WTC11 (cell line): ENCODE data around the gene RPL37A. TPM values are rescaled to one million over a fixed set of nuclear protein-coding genes. Genes with fewer than 3 reads are reported as not detected.

Experiments
- ATAC-seq: fragments of 200-7000 bp; cut with Tn5 transposase; 2 replicates; pipeline ENCODE4 v1.10.0; 2021; ENCODE audit warnings: mild to moderate bottlenecking, moderate library complexity
- CTCF ChIA-PET: fragments of 300-600 bp; sonication (Branson Sonifier 250); formaldehyde crosslinking; loops from one replicate; lab custom pipeline; 2021; ENCODE audit warnings: antibody characterized with exemption; lab: Charles Lee
- POLR2A ChIA-PET: fragments of 350-600 bp; sonication (Branson Sonifier 250); formaldehyde crosslinking; loops from one replicate; lab custom pipeline; 2021; ENCODE audit warnings: antibody characterized with exemption; lab: Charles Lee
- DNase-seq: peaks from one replicate; pipeline ENCODE4 v3.0.0; 2021; ENCODE audit warnings: low spot score
- H3K27ac Mint-ChIP-seq: 2 replicates; pipeline ENCODE4 v1.8.0; 2021; ENCODE audit warnings: mixed read lengths
- H3K27me3 Mint-ChIP-seq: 2 replicates; pipeline ENCODE4 v1.8.0; 2021; ENCODE audit warnings: low read depth, mild to moderate bottlenecking, moderate library complexity, mixed read lengths
- H3K36me3 Mint-ChIP-seq: 2 replicates; pipeline ENCODE4 v1.8.0; 2021; ENCODE audit warnings: mixed read lengths
- H3K4me1 Mint-ChIP-seq: 2 replicates; pipeline ENCODE4 v1.8.0; 2022; ENCODE audit warnings: mixed read lengths
- H3K4me3 Mint-ChIP-seq: 2 replicates; pipeline ENCODE4 v1.8.0; 2021; ENCODE audit warnings: mild to moderate bottlenecking, moderate library complexity, mixed read lengths
- H3K9me3 Mint-ChIP-seq: 2 replicates; pipeline ENCODE4 v1.8.0; 2021; ENCODE audit warnings: mixed read lengths
- ATF1 ChIP-seq: sonication (generic); formaldehyde crosslinking; IDR thresholded peaks from 2 replicates; pipeline ENCODE4 v1.8.1; 2023; ENCODE audit warnings: mild to moderate bottlenecking, moderate library complexity, missing genetic modification reagents
- ELF4 ChIP-seq: sonication (generic); formaldehyde crosslinking; IDR thresholded peaks from 2 replicates; pipeline ENCODE4 v1.8.1; 2022; ENCODE audit warnings: low read depth, mild to moderate bottlenecking, moderate library complexity, missing genetic modification reagents
- ESRRA ChIP-seq: sonication (generic); formaldehyde crosslinking; IDR thresholded peaks from 2 replicates; pipeline ENCODE4 v1.8.1; 2022; ENCODE audit warnings: mild to moderate bottlenecking, missing genetic modification reagents, borderline replicate concordance
- ETV6 ChIP-seq: sonication (generic); formaldehyde crosslinking; IDR thresholded peaks from 2 replicates; pipeline ENCODE4 v1.8.1; 2022; ENCODE audit warnings: mild to moderate bottlenecking, missing genetic modification reagents
- FOXJ3 ChIP-seq: sonication (generic); formaldehyde crosslinking; IDR thresholded peaks from 2 replicates; pipeline ENCODE4 v1.9.0; 2021; ENCODE audit warnings: missing genetic modification reagents, mild to moderate bottlenecking, borderline replicate concordance
- GABPB1 ChIP-seq: sonication (generic); formaldehyde crosslinking; IDR thresholded peaks from 2 replicates; pipeline ENCODE4 v1.8.1; 2023; ENCODE audit warnings: mild to moderate bottlenecking, missing genetic modification reagents
- GTF2I ChIP-seq: fragments of 250-450 bp; sonication (Bioruptor Pico); conservative IDR thresholded peaks from 2 replicates; pipeline ENCODE4 v1.4.0; 2021; ENCODE audit warnings: mild to moderate bottlenecking
- HMGA2 ChIP-seq: fragments of 250-450 bp; sonication (Bioruptor Pico); IDR thresholded peaks from 2 replicates; pipeline ENCODE4 v1.4.0; 2021; ENCODE audit warnings: mild to moderate bottlenecking, moderate library complexity
- IRF2 ChIP-seq: sonication (generic); formaldehyde crosslinking; IDR thresholded peaks from 2 replicates; pipeline ENCODE4 v1.8.0; 2022; ENCODE audit warnings: low read depth, missing genetic modification reagents, borderline replicate concordance
- MXD4 ChIP-seq: fragments of 250-450 bp; sonication (Bioruptor Pico); IDR thresholded peaks from 2 replicates; pipeline ENCODE4 v1.8.0; 2021; ENCODE audit warnings: mild to moderate bottlenecking, moderate library complexity, borderline replicate concordance
- NFE2L1 ChIP-seq: sonication (generic); formaldehyde crosslinking; IDR thresholded peaks from 2 replicates; pipeline ENCODE4 v1.8.1; 2023; ENCODE audit warnings: missing genetic modification reagents
- PRRX2 ChIP-seq: fragments of 250-450 bp; sonication (Bioruptor Pico); IDR thresholded peaks from 2 replicates; pipeline ENCODE4 v1.8.0; 2021; ENCODE audit warnings: mild to moderate bottlenecking
- TCF7 ChIP-seq: sonication (generic); formaldehyde crosslinking; IDR thresholded peaks from 2 replicates; pipeline ENCODE4 v1.8.0; 2022; ENCODE audit warnings: mild to moderate bottlenecking, low read depth, missing genetic modification reagents, moderate library complexity
- ZNF263 ChIP-seq: sonication (generic); formaldehyde crosslinking; IDR thresholded peaks from 2 replicates; pipeline ENCODE4 v1.8.1; 2022; ENCODE audit warnings: low read depth, mild to moderate bottlenecking, moderate library complexity, missing genetic modification reagents
- ZNF317 ChIP-seq: sonication (generic); formaldehyde crosslinking; IDR thresholded peaks from 2 replicates; pipeline ENCODE4 v1.8.1; 2023; ENCODE audit warnings: low read depth, mild to moderate bottlenecking, moderate library complexity, missing genetic modification reagents, borderline replicate concordance
- ZNF423 ChIP-seq: fragments of 250-450 bp; sonication (Bioruptor Pico); IDR thresholded peaks from 2 replicates; pipeline ENCODE4 v2.1.2; 2022; ENCODE audit warnings: mild to moderate bottlenecking, moderate library complexity
- total RNA-seq: library from RNA; stranded (reverse); gene quantifications from 3 replicates; pipeline ENCODE4 v1.2.3, GENCODE V29; 2021
- TF ChIP-seq, protein P1 (sequence below): fragments of 250-450 bp; sonication (Bioruptor Pico); IDR thresholded peaks from 2 replicates; pipeline ENCODE4 v1.8.0; 2021; ENCODE audit warnings: mild to moderate bottlenecking
- TF ChIP-seq, protein P2 (sequence below): fragments of 250-450 bp; sonication (Bioruptor Pico); IDR thresholded peaks from 2 replicates; pipeline ENCODE4 v1.9.0; 2021; ENCODE audit warnings: moderate library complexity, mild to moderate bottlenecking, inconsistent platforms, borderline replicate concordance
- TF ChIP-seq, protein P3 (sequence below): sonication (generic); formaldehyde crosslinking; IDR thresholded peaks from 2 replicates; pipeline ENCODE4 v1.8.0; 2022; ENCODE audit warnings: mild to moderate bottlenecking, missing genetic modification reagents
- TF ChIP-seq, protein P4 (sequence below): sonication (generic); formaldehyde crosslinking; IDR thresholded peaks from 2 replicates; pipeline ENCODE4 v1.8.1; 2023; ENCODE audit warnings: mild to moderate bottlenecking, missing genetic modification reagents, borderline replicate concordance
- TF ChIP-seq, protein P5 (sequence below): sonication (generic); formaldehyde crosslinking; IDR thresholded peaks from 2 replicates; pipeline ENCODE4 v1.8.0; 2023; ENCODE audit warnings: missing genetic modification reagents
- TF ChIP-seq, protein P6 (sequence below): fragments of 250-450 bp; sonication (Bioruptor Pico); IDR thresholded peaks from 2 replicates; pipeline ENCODE4 v2.1.2; 2022; ENCODE audit warnings: mild to moderate bottlenecking, moderate library complexity

The RPL37A gene
- total RNA-seq, 1 experiment from 2014 or later: 3,135 TPM

DNA sequence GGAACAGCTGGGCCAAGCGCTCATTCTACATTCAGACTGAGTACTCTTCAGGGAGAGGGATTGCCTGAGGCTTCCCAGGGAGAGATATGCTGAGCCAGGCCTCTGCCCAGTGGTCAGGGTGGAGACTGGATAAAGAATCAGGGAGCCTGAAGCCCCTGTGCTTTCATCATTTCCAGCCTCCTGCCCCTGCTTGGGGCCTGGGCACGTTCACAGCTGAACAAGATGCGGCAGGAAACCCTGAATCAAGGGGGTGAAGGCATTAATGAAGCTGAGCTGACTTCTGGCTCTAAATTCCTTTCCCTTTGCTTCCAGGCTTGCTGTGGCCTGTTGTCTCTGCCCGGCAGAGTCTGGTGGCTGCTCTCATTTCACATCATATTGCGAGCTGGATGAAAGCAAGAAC, 35.0 kb downstream of the RPL37A start:
- peaks cover 38% of the 10 kb centered on the region for H3K4me1 Mint-ChIP-seq
- CTCF ChIA-PET: interaction anchor here (0.9 to 2.9 kb wide), 2 partner anchors 14 to 133 kb away, joined by 3 to 10 read pairs; no protein-coding TSS in a partner anchor
- H3K27ac Mint-ChIP-seq: no peak overlapping the region
- no peak overlapping the region for H3K4me3 Mint-ChIP-seq
- no peaks in the 10 kb centered on the region for H3K27me3 Mint-ChIP-seq
- H3K9me3 Mint-ChIP-seq: peaks cover under 1% of the 10 kb centered on the region; the same call in 1 of the 2 replicates
- DNase-seq (no peak), ATAC-seq (peak; percentile 27; the same call in 1 of the 2 replicates)
- TF ChIP-seq TCF7: no peak
- TF ChIP-seq GTF2I: no peak
- H3K36me3 Mint-ChIP-seq: peaks cover 4% of the 10 kb centered on the region; the same call in 1 of the 2 replicates
- POLR2A ChIA-PET: interaction anchor here (0.6 kb wide), 1 partner anchor 132 kb away, joined by 4 read pairs; no protein-coding TSS in a partner anchor

DNA sequence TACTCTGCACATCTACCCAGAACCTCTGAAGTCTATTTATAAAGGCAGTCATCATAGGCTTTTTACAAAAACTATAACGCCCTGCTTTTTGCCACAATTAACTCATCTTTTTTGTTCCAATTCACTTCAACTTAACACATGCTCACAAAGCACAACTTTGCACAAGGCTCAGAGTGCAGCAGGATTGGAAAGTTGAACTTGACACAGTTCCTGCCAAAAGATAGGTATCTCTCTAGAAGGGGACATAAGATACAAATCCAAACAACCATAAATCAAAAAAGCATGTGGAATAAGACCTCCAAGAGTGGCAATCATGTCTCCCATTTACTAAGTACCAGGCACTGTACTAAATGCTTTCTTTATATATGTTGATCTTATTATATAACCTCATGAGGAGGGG, 36.2 kb downstream of the RPL37A start:
- no peak overlapping the region for H3K4me3 Mint-ChIP-seq
- CTCF ChIA-PET: no interaction called here
- ATAC-seq (no peak), DNase-seq (no peak)
- POLR2A ChIA-PET: no interaction called here
- peaks cover 38% of the 10 kb centered on the region for H3K4me1 Mint-ChIP-seq
- TF ChIP-seq NFE2L1 (CRISPR knock-in tag): no peak
- TF ChIP-seq, protein P1, sequence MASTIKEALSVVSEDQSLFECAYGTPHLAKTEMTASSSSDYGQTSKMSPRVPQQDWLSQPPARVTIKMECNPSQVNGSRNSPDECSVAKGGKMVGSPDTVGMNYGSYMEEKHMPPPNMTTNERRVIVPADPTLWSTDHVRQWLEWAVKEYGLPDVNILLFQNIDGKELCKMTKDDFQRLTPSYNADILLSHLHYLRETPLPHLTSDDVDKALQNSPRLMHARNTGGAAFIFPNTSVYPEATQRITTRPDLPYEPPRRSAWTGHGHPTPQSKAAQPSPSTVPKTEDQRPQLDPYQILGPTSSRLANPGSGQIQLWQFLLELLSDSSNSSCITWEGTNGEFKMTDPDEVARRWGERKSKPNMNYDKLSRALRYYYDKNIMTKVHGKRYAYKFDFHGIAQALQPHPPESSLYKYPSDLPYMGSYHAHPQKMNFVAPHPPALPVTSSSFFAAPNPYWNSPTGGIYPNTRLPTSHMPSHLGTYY (CRISPR knock-in tag): no peak
- no peak for TF ChIP-seq ATF1 (CRISPR knock-in tag)
- TF ChIP-seq ELF4: no peak
- TF ChIP-seq IRF2 (CRISPR knock-in tag): no peak
- TF ChIP-seq, protein P2, sequence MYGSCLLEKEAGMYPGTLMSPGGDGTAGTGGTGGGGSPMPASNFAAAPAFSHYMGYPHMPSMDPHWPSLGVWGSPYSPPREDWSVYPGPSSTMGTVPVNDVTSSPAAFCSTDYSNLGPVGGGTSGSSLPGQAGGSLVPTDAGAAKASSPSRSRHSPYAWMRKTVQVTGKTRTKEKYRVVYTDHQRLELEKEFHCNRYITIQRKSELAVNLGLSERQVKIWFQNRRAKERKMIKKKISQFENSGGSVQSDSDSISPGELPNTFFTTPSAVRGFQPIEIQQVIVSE (CRISPR knock-in tag): no peak
- H3K9me3 Mint-ChIP-seq: peaks cover 11% of the 10 kb centered on the region
- H3K27ac Mint-ChIP-seq: no peak overlapping the region
- peaks cover 9% of the 10 kb centered on the region; the same call in 1 of the 2 replicates for H3K36me3 Mint-ChIP-seq
- no peaks in the 10 kb centered on the region for H3K27me3 Mint-ChIP-seq

DNA sequence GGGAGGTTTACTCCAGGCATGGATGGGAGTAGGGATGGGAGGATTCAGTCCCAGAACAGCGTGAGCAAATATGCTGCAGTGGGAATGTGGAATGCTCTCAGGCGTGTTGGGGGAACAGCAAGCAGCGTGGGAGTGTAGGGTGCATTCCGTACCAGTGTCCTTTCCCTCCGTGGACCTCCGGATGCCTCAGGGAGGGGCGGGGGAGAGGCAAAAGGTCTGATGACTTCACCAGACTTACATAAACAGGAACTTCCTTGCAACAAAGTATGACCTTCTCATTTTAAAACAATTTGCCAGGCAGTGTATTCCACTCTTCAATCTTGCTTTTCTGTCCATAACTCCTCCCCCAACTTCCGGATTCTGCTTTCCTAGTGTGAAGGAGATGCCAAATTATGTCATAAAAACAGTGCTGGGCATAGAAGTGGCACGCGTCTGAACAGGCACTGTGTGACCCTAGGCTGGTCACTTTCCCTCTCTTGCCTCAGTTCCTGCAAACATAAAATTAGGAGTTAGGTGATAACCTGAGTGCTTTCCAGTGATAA, 36.9 kb downstream of the RPL37A start:
- Mint-ChIP-seq H3K27me3 (no peaks in the 10 kb centered on the region), H3K36me3 (peaks cover 9% of the 10 kb centered on the region; the same call in 1 of the 2 replicates), H3K27ac (no peak overlapping the region; the same call in 1 of the 2 replicates), H3K9me3 (peaks cover 11% of the 10 kb centered on the region), H3K4me3 (no peak overlapping the region), H3K4me1 (peaks cover 38% of the 10 kb centered on the region)
- CTCF ChIA-PET: no interaction called here
- ATAC-seq: no peak; the same call in 1 of the 2 replicates
- no peak for DNase-seq
- POLR2A ChIA-PET: no interaction called here
- TF ChIP-seq, protein P3, sequence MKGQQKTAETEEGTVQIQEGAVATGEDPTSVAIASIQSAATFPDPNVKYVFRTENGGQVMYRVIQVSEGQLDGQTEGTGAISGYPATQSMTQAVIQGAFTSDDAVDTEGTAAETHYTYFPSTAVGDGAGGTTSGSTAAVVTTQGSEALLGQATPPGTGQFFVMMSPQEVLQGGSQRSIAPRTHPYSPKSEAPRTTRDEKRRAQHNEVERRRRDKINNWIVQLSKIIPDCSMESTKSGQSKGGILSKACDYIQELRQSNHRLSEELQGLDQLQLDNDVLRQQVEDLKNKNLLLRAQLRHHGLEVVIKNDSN: no peak
- no peak for TF ChIP-seq MXD4 (CRISPR knock-in tag)
- TF ChIP-seq ZNF423 (CRISPR knock-in tag): no peak
- no peak for TF ChIP-seq FOXJ3 (CRISPR knock-in tag)
- no peak for TF ChIP-seq ZNF317
- TF ChIP-seq GABPB1 (CRISPR knock-in tag): no peak
- TF ChIP-seq, protein P4, sequence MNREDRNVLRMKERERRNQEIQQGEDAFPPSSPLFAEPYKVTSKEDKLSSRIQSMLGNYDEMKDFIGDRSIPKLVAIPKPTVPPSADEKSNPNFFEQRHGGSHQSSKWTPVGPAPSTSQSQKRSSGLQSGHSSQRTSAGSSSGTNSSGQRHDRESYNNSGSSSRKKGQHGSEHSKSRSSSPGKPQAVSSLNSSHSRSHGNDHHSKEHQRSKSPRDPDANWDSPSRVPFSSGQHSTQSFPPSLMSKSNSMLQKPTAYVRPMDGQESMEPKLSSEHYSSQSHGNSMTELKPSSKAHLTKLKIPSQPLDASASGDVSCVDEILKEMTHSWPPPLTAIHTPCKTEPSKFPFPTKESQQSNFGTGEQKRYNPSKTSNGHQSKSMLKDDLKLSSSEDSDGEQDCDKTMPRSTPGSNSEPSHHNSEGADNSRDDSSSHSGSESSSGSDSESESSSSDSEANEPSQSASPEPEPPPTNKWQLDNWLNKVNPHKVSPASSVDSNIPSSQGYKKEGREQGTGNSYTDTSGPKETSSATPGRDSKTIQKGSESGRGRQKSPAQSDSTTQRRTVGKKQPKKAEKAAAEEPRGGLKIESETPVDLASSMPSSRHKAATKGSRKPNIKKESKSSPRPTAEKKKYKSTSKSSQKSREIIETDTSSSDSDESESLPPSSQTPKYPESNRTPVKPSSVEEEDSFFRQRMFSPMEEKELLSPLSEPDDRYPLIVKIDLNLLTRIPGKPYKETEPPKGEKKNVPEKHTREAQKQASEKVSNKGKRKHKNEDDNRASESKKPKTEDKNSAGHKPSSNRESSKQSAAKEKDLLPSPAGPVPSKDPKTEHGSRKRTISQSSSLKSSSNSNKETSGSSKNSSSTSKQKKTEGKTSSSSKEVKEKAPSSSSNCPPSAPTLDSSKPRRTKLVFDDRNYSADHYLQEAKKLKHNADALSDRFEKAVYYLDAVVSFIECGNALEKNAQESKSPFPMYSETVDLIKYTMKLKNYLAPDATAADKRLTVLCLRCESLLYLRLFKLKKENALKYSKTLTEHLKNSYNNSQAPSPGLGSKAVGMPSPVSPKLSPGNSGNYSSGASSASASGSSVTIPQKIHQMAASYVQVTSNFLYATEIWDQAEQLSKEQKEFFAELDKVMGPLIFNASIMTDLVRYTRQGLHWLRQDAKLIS (CRISPR knock-in tag): no peak
- TF ChIP-seq, protein P5, sequence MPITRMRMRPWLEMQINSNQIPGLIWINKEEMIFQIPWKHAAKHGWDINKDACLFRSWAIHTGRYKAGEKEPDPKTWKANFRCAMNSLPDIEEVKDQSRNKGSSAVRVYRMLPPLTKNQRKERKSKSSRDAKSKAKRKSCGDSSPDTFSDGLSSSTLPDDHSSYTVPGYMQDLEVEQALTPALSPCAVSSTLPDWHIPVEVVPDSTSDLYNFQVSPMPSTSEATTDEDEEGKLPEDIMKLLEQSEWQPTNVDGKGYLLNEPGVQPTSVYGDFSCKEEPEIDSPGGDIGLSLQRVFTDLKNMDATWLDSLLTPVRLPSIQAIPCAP (CRISPR knock-in tag): no peak
- TF ChIP-seq, protein P6, sequence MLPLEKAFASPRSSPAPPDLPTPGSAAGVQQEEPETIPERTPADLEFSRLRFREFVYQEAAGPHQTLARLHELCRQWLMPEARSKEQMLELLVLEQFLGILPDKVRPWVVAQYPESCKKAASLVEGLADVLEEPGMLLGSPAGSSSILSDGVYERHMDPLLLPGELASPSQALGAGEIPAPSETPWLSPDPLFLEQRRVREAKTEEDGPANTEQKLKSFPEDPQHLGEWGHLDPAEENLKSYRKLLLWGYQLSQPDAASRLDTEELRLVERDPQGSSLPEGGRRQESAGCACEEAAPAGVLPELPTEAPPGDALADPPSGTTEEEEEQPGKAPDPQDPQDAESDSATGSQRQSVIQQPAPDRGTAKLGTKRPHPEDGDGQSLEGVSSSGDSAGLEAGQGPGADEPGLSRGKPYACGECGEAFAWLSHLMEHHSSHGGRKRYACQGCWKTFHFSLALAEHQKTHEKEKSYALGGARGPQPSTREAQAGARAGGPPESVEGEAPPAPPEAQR (CRISPR knock-in tag): no peak
- no peak for TF ChIP-seq ETV6
- TF ChIP-seq PRRX2 (CRISPR knock-in tag): no peak
- TF ChIP-seq ESRRA (CRISPR knock-in tag): no peak
- no peak for TF ChIP-seq HMGA2 (CRISPR knock-in tag)
- TF ChIP-seq ZNF263: no peak
